ENCODE measurements around the gene ANKFN1.

- TF ChIP-seq, protein P1, sequence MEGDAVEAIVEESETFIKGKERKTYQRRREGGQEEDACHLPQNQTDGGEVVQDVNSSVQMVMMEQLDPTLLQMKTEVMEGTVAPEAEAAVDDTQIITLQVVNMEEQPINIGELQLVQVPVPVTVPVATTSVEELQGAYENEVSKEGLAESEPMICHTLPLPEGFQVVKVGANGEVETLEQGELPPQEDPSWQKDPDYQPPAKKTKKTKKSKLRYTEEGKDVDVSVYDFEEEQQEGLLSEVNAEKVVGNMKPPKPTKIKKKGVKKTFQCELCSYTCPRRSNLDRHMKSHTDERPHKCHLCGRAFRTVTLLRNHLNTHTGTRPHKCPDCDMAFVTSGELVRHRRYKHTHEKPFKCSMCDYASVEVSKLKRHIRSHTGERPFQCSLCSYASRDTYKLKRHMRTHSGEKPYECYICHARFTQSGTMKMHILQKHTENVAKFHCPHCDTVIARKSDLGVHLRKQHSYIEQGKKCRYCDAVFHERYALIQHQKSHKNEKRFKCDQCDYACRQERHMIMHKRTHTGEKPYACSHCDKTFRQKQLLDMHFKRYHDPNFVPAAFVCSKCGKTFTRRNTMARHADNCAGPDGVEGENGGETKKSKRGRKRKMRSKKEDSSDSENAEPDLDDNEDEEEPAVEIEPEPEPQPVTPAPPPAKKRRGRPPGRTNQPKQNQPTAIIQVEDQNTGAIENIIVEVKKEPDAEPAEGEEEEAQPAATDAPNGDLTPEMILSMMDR (IDR thresholded peaks at IDR 0.05; ENCODE audit: insufficient read depth, low read depth, low read length): no peak
- no peak for TF ChIP-seq EZH2 (IDR thresholded peaks at IDR 0.05; ENCODE audit: insufficient read depth, low read length)
Measured at GRCh38 chr17:56313201-56313600, 159.9 kb downstream of the ANKFN1 start.
